K562 (cell line): Measurements from ENCODE around the gene HAPLN3. TPM values are rescaled to one million over a fixed set of nuclear protein-coding genes. Genes with fewer than 3 reads are reported as not detected.

Source experiments
- CEBPZ ChIP-seq: fragments of 150-350 bp; IDR thresholded peaks from 2 replicates; pipeline ENCODE4 v1.6.1; 2014; ENCODE audit warnings: low read depth, mild to moderate bottlenecking, low read length, borderline replicate concordance
- CXXC5 ChIP-seq: fragments of 250-450 bp; sonication (Bioruptor Pico); IDR thresholded peaks from 2 replicates; pipeline ENCODE4 v1.8.0; 2022; ENCODE audit warnings: inconsistent platforms, mild to moderate bottlenecking, moderate library complexity
- DNMT1 ChIP-seq: fragments of 450-650 bp; IDR thresholded peaks from 2 replicates; pipeline ENCODE4 v1.6.1; 2016; ENCODE audit warnings: antibody characterized with exemption, mild to moderate bottlenecking
- EHMT2 ChIP-seq: fragments of 450-650 bp; IDR thresholded peaks from 2 replicates; pipeline ENCODE4 v1.6.1; 2018; ENCODE audit warnings: antibody characterized with exemption
- FOXJ3 ChIP-seq: sonication (generic); formaldehyde crosslinking; IDR thresholded peaks from 2 replicates; pipeline ENCODE4 v1.4.0; 2020; ENCODE audit warnings: mild to moderate bottlenecking, missing genetic modification reagents
- HMG20B ChIP-seq: fragments of 250-450 bp; sonication (Bioruptor Pico); IDR thresholded peaks from 2 replicates; pipeline ENCODE4 v1.5.0; 2021; ENCODE audit warnings: mild to moderate bottlenecking
- IRF2 ChIP-seq: sonication (generic); formaldehyde crosslinking; IDR thresholded peaks from 2 replicates; pipeline ENCODE4 v1.8.1; 2022; ENCODE audit warnings: mild to moderate bottlenecking, missing genetic modification reagents
- KDM5B ChIP-seq: fragments of 200-600 bp; sonication (generic); IDR thresholded peaks from 2 replicates; pipeline ENCODE4 v1.6.1; 2012; ENCODE audit warnings: low read depth, mild to moderate bottlenecking, moderate library complexity, low read length, control low read depth, inconsistent platforms; ENCODE audit not compliant: insufficient replicate concordance
- MNT ChIP-seq, 2 experiments: fragments of 450-650 bp; conservative IDR thresholded peaks; 2 replicates each; pipeline ENCODE4 v1.6.1; 2017; ENCODE audit warnings: mild to moderate bottlenecking in 2 of 2, moderate library complexity in 2 of 2
- NFIX ChIP-seq: fragments of 250-450 bp; sonication (Bioruptor Pico); IDR thresholded peaks from 2 replicates; pipeline ENCODE4 v1.4.0; 2020; ENCODE audit warnings: low read depth, mild to moderate bottlenecking, moderate library complexity
- RBBP5 ChIP-seq: fragments of 200-600 bp; sonication (generic); IDR thresholded peaks from 2 replicates; pipeline ENCODE4 v1.6.1; 2012; ENCODE audit warnings: borderline replicate concordance, mild to moderate bottlenecking, low read length, control low read depth, inconsistent platforms; ENCODE audit not compliant: insufficient read depth, poor library complexity, severe bottlenecking
- RBM22 ChIP-seq: fragments of 200-400 bp; formaldehyde crosslinking; IDR thresholded peaks from 2 replicates; pipeline ENCODE4 v1.6.1; 2018; ENCODE audit warnings: low read length, low read depth; ENCODE audit not compliant: poor library complexity, severe bottlenecking
- SMARCE1 ChIP-seq: fragments of 450-650 bp; IDR thresholded peaks from 2 replicates; pipeline ENCODE4 v1.7.1; 2016; ENCODE audit warnings: mild to moderate bottlenecking
- TBL1XR1 ChIP-seq, 2 experiments: IDR thresholded peaks; 2 replicates each; pipeline ENCODE4 v1.6.1; 2012; ENCODE audit warnings: improper control_type of control experiment in 2 of 2, low read length in 2 of 2, mild to moderate bottlenecking in 1 of 2
- TEAD2 ChIP-seq: fragments of 450-650 bp; IDR thresholded peaks from 2 replicates; pipeline ENCODE4 v1.6.1; 2016; ENCODE audit warnings: missing genetic modification characterization, control low read depth, missing compliant biosample characterization
- ZMIZ1 ChIP-seq, 2 experiments: fragments of 150-350 bp in 1 of 2; IDR thresholded peaks; 2 replicates each; pipeline ENCODE4 v1.6.1; 2012 to 2016; ENCODE audit warnings: low read depth in 2 of 2, low read length in 2 of 2, mild to moderate bottlenecking in 1 of 2, moderate library complexity in 1 of 2
- ZNF511 ChIP-seq: sonication (generic); formaldehyde crosslinking; IDR thresholded peaks from 2 replicates; pipeline ENCODE4 v1.8.0; 2022; ENCODE audit warnings: mild to moderate bottlenecking, missing genetic modification reagents
- polyA plus RNA-seq, 8 experiments: library from polyadenylated mRNA; depleted of rRNA in 4 of 8; stranded (reverse) in 5 of 8; unstranded in 3 of 8; fragments of >200 nt; fragmentation: Nextera tagmentation in 2 of 8; fragmentation: Illumina TruSeq in 1 of 8; extraction: Ambion mirVana in 2 of 8; extraction: Trizol in 1 of 8; gene quantifications; 2 replicates each; pipeline versions ENCODE4 v1.2.1 to v1.2.3, GENCODE V29; 2011 to 2014; ENCODE audit warnings: inconsistent platforms in 1 of 8, missing spikeins in 1 of 8
- total RNA-seq, 7 experiments: library from RNA; depleted of rRNA in 6 of 7; stranded (reverse); fragments of >200 nt in 6 of 7; fragmentation: Illumina TruSeq in 2 of 7; extraction: Trizol in 2 of 7; gene quantifications; 2 replicates each; pipeline versions ENCODE4 v1.2.1 to v1.2.3, GENCODE V29; 2011 to 2021; ENCODE audit warnings: low replicate concordance in 1 of 7

The HAPLN3 gene
- total and polyA plus RNA-seq, 9 of the 15 experiments (the other 6 are each of a cell fraction or from before 2014, with no cell fraction given): 0.04 to 2.4 (median 0.65) TPM

- TF ChIP-seq CEBPZ (no peak), CXXC5 (CRISPR knock-in tag) (peak; percentile 57), TEAD2 (no peak), NFIX (CRISPR knock-in tag) (no peak), SMARCE1 (no peak), DNMT1 (no peak), KDM5B (peak; percentile 94), RBBP5 (peak; percentile 43), RBM22 (peak; percentile 78), EHMT2 (no peak), IRF2 (CRISPR knock-in tag) (no peak), HMG20B (CRISPR knock-in tag) (no peak), ZMIZ1 (IDR thresholded peaks at IDR 0.05; ENCODE audit: low read depth in 2 of 2, low read length in 2 of 2) (no peak), MNT (conservative IDR thresholded peaks at IDR 0.05) (peak in 1 of 2 experiments; percentile 70; a peak in 2 of 4 replicates), FOXJ3 (CRISPR knock-in tag) (no peak), TBL1XR1 (IDR thresholded peaks at IDR 0.05; ENCODE audit: low read length in 2 of 2) (no peak), ZNF511 (CRISPR knock-in tag) (peak; percentile 56; the same call in 1 of the 2 replicates)
Measured at GRCh38 chr15:88913017-88913849, 17.9 kb upstream of the HAPLN3 start, which contains the start of gene MFGE8 (continued).
